ENCODE data around the gene NFYB.

- TF ChIP-seq CTCF (IDR thresholded peaks at IDR 0.05; ENCODE audit: borderline replicate concordance, extremely low read depth, low read length, poor library complexity, severe bottlenecking), result no peak
- no peak for TF ChIP-seq EZH2 (IDR thresholded peaks at IDR 0.05; ENCODE audit: borderline replicate concordance, low read depth, low read length, severe bottlenecking)
Observed at GRCh38 chr12:104094284-104094683, 43.7 kb downstream of the NFYB start.
